GM12801 (cell line): Measurements from ENCODE around the gene AFF2.

ENCODE experiments used
- CTCF ChIP-seq: IDR thresholded peaks from one replicate; pipeline ENCODE4 v1.5.1; 2011; ENCODE audit warnings: control low read depth; ENCODE audit not compliant: insufficient read length; ENCODE audit errors: extremely low read depth

Gene AFF2

GRCh38 chrX:149007423-149007822, 507.0 kb downstream of the AFF2 start:
- no peak for TF ChIP-seq CTCF

GRCh38 chrX:149010013-149010852, 509.8 kb downstream of the AFF2 start:
- TF ChIP-seq CTCF = no peak

GRCh38 chrX:149010853-149011224, 510.4 kb downstream of the AFF2 start:
- no peak for TF ChIP-seq CTCF

GRCh38 chrX:149013081-149013480, 512.7 kb downstream of the AFF2 start:
- TF ChIP-seq CTCF = no peak

- no peak for TF ChIP-seq CTCF
Observed at GRCh38 chrX:149021159-149021558, 520.7 kb downstream of the AFF2 start.

- no peak for TF ChIP-seq CTCF
Observed at GRCh38 chrX:149022485-149022884, 522.1 kb downstream of the AFF2 start.

GRCh38 chrX:149032449-149032848, 532.0 kb downstream of the AFF2 start:
- TF ChIP-seq CTCF = no peak

GRCh38 chrX:149036086-149036485, 535.7 kb downstream of the AFF2 start:
- no peak for TF ChIP-seq CTCF
